HG03354 (cell line): ENCODE results near the gene NANP.

Source experiments
- ATAC-seq: cut with Tn5 transposase; IDR thresholded peaks from one replicate; pipeline ENCODE4 v1.9.1; 2021; ENCODE audit warnings: mild to moderate bottlenecking; ENCODE audit not compliant: unreplicated experiment, poor library complexity, severe bottlenecking

NANP gene

GRCh38 chr20:25574411-25574810 is 49.4 kb downstream of the NANP start:
- ATAC-seq, result no peak

DNA sequence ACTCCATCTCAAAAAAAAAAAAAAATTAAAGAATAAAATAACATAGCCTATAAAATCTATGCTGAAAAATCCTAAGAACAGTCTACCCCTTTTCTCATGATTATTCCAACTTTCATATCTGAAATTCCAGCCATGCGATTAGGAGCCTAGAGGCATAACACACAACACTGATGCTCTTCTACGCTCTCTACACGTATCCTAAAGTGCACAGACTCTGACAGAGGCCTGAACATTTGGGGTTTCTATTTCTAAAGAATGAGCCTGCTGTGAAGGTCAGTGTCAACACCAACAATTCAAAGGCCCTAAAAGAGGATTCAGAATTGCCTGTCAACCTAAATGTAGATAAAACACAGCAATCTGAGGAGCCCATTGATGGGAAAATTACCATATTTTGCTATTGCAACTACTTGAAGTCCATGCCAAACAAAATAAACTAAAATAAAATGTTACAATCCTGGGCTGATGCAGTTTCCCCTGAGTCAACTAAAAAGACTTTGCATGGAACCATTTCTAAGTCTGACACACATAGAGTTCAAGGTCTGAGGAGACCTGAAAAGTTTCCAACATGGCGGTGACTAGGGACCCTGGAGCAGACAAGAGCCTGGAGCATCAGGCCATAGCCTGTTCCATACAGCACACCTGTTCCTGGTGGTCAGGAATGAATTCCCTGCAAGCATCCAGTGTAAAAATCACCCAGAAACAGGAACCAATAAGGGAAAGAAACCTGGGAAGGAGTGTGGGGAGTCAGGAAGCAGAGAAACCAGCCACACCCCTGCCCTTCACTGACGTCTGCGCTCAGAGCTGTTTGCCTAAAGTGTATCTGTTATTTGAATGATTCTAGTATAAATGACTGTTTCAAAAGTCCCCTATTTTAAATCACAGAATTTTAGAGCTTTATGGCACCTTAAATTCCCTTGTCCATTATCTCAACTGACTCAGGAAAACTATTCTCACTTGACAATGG is 50.2 kb downstream of the NANP start:
- ATAC-seq, result no peak

GRCh38 chr20:25571817-25572216 is 52.0 kb downstream of the NANP start:
- ATAC-seq, result no peak

DNA sequence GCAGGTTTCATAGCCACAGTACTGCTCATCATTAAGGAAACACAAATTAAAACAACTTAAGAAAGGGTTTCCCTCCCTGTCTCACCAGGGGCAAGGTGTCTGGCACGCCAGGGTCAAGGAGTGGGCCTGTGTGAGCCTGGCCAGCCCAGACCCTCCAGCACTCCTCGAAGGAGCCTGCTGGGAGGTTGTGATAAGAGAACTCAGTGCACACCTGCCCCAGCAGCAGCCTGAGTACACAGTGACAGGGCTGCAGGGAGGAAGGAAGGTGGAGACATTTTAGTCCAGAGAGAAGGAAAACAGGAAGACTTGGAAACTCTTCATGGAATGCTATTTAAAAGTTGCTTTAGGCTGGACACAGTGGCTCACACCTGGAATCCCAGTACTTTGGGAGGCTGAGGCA is 52.6 kb downstream of the NANP start:
- ATAC-seq, result no peak

- ATAC-seq, result no peak
Measured at GRCh38 chr20:25570148-25570530, 53.7 kb downstream of the NANP start.

- ATAC-seq, result no peak
Measured at GRCh38 chr20:25567286-25567685, 56.5 kb downstream of the NANP start.

- ATAC-seq, result no peak
Measured at GRCh38 chr20:25566821-25567220, 57.0 kb downstream of the NANP start.

DNA sequence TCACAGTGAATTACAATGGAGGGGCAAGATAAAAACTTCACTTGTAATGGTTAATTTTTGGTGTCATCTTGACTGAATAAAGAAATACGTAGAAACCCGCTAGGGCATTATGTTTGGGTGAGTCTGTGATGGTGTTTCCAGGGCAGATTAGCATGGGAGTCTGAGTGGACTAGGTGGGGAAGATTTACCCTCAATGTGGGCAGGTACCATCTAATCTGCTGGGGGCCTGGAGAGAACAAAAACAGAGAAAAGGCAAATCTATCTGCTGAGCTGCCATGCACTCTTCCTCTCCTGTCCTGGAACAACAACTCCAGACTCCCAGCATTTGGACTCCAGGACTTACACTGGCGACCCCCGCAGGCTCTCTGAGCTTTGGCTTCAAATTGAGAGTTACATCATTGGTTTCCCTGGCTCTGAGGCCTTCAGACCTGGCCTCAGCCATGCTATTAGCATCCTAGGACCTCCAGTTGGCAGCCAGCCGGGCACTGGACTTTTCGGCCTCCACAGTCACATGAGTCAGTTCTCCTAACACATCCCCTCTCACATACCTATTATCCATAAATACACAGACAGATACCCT is 58.1 kb downstream of the NANP start:
- no peak for ATAC-seq

- ATAC-seq, result no peak
Measured at GRCh38 chr20:25563876-25564275, 59.9 kb downstream of the NANP start.

DNA sequence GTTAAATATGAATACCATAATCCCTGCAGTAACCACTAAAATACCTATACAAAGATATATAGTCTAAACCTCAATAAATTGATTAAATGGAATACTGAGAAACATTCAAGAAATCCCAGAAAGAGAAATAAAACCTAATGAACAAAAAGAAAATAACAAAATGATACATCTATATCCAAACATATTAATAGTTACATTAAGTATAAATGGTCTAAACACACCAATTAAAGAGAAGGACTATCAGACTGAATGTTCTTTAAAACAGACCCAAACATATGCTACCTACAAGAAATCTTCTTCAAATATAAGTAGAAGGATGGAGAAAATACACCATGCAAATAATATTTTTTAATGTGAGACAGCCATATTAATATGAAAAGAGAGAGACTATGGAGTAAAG is 60.5 kb downstream of the NANP start:
- no peak for ATAC-seq
